ENCODE results near the gene HMOX1. TPM values are rescaled to one million over a fixed set of nuclear protein-coding genes. Genes with fewer than 3 reads are reported as not detected.

Gene HMOX1
- total RNA-seq, 4 donors from 2014 or later = 0.51 to 13.8 (median 8.5) TPM

DNA sequence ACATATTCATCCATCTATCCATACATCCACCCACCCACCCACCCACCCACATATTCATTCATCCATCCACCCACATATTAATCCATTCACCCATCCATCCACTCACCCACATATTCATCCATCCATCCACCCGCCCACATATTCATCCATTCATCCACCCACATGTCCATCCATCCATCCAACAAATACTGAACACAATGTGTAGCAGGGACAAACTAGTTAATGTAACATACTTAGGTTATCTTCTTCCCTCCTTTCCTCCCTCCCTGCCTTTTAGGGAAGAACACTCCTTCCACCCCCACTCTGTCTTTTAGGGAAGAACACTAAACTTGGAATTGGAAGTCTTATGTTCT is 58.4 kb downstream of the HMOX1 start:
- intact Hi-C loops (cut with DNase I; ENCODE audit: low total_unique reads) = no loop called here
- H3K4me3 ChIP-seq = no peak overlapping the region
- H3K36me3 ChIP-seq = no peaks in the 10 kb centered on the region
- H3K4me1 ChIP-seq = no peaks in the 10 kb centered on the region
- no peaks in the 10 kb centered on the region for H3K9me3 ChIP-seq
- H3K27me3 ChIP-seq = no peaks in the 10 kb centered on the region
- no peak overlapping the region for H3K27ac ChIP-seq
- DNase-seq = no peak
- TF ChIP-seq, protein P1, sequence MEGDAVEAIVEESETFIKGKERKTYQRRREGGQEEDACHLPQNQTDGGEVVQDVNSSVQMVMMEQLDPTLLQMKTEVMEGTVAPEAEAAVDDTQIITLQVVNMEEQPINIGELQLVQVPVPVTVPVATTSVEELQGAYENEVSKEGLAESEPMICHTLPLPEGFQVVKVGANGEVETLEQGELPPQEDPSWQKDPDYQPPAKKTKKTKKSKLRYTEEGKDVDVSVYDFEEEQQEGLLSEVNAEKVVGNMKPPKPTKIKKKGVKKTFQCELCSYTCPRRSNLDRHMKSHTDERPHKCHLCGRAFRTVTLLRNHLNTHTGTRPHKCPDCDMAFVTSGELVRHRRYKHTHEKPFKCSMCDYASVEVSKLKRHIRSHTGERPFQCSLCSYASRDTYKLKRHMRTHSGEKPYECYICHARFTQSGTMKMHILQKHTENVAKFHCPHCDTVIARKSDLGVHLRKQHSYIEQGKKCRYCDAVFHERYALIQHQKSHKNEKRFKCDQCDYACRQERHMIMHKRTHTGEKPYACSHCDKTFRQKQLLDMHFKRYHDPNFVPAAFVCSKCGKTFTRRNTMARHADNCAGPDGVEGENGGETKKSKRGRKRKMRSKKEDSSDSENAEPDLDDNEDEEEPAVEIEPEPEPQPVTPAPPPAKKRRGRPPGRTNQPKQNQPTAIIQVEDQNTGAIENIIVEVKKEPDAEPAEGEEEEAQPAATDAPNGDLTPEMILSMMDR (IDR thresholded peaks at IDR 0.05) = no peak
- no peak for TF ChIP-seq POLR2A (IDR thresholded peaks at IDR 0.05)

DNA sequence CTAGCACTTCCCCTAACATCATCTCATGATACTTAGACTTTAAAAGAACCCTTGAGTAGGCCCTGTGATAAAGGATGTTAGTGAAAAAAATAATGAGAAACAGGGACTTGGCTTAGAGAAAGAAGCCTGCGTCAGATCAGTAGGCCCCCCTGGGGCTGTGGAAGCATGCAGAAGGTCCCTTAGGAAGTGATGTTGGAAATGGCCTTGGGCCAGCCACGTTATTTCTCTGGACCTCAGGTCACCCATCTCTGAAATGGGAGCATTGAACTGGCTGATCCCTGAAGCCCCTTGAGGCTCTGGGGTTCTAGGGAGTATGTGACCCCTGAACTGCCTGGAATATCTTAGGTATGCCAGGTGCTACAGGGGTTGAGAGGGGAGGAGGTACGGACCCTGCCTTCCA is 59.2 kb downstream of the HMOX1 start:
- H3K27me3 ChIP-seq = no peaks in the 10 kb centered on the region
- no peaks in the 10 kb centered on the region for H3K9me3 ChIP-seq
- H3K4me3 ChIP-seq = no peak overlapping the region
- TF ChIP-seq, protein P1 (IDR thresholded peaks at IDR 0.05) = no peak
- TF ChIP-seq POLR2A (IDR thresholded peaks at IDR 0.05) = no peak
- H3K27ac ChIP-seq = no peak overlapping the region
- H3K36me3 ChIP-seq = no peaks in the 10 kb centered on the region
- no peaks in the 10 kb centered on the region for H3K4me1 ChIP-seq
- no peak for DNase-seq
- intact Hi-C loops (cut with DNase I; ENCODE audit: low total_unique reads) = no loop called here

DNA sequence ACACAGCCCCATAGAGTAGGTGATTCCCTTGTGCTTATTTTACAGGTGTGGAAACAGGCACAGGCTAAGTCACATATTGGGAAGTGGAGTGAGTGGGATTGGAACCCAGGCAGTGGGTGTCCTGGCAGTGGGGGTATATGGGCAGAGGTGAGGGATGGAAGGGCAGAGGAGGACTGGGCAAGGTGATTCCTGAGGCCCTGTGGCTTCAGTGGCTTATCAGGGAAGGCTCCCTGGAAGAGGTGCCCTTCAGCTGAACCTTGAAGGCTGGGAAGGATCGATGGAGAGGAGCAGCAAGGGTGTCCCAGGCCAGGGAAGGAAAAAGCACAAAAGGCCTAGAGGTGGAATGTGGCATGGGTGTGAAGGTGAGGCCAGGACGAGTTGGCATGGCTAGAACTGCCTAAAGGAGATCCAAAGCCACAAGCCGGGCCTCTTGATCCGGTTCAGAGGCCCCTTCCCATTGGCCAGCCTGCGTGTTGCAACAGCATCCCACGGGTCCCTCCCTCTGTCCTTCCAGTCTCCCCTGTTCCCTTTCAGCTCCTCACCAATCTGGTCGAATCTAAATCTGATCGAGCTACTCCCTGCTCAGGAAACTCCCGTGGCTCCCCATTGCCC is 60.7 kb downstream of the HMOX1 start:
- intact Hi-C loops (cut with DNase I; ENCODE audit: low total_unique reads) = no loop called here
- DNase-seq = no peak
- no peaks in the 10 kb centered on the region for H3K27me3 ChIP-seq

DNA sequence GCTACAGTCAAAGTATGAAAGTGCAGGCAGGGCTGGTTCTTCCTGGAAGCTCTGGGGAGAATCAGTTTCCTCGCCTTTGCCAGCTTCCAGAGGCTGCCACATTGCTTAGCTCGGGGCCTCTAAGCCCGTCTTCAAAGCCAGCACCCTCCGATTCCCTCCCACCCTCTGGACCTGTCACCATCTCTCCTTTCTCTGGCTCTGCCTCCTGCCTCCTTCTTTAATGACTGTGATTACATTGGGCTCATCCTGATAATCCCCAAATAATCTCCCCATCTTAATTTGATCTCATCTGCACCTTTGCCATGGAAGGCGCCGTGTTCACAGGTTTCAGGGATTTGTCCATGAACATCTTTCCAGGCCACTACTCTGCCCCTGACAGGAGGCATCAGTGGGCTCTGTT is 61.6 kb downstream of the HMOX1 start:
- H3K27ac ChIP-seq = no peak overlapping the region
- intact Hi-C loops (cut with DNase I; ENCODE audit: low total_unique reads) = no loop called here
- TF ChIP-seq POLR2A (IDR thresholded peaks at IDR 0.05) = no peak
- TF ChIP-seq, protein P1 (IDR thresholded peaks at IDR 0.05) = no peak

More for the DNA sequence above, 60.7 kb downstream of the HMOX1 start:
- H3K4me1 ChIP-seq = peaks cover 0 to under 1% of the 10 kb centered on the region in 2 donors
- no peaks in the 10 kb centered on the region for H3K9me3 ChIP-seq
- H3K27ac ChIP-seq = no peak overlapping the region
- TF ChIP-seq POLR2A (IDR thresholded peaks at IDR 0.05) = no peak
- TF ChIP-seq, protein P1 (IDR thresholded peaks at IDR 0.05) = no peak
- no peaks in the 10 kb centered on the region for H3K36me3 ChIP-seq
- no peak overlapping the region for H3K4me3 ChIP-seq

GRCh38 chr22:35443338-35443737 is 62.4 kb downstream of the HMOX1 start:
- intact Hi-C loops (cut with DNase I; ENCODE audit: low total_unique reads) = no loop called here
- Histone ChIP-seq H3K9me3 (no peaks in the 10 kb centered on the region), H3K36me3 (no peaks in the 10 kb centered on the region), H3K27ac (no peak overlapping the region), H3K4me3 (no peak overlapping the region), H3K27me3 (no peaks in the 10 kb centered on the region), H3K4me1 (peaks cover 0 to 5% of the 10 kb centered on the region in 2 donors)
- no peak for DNase-seq
- TF ChIP-seq, protein P1 (IDR thresholded peaks at IDR 0.05) = no peak
- TF ChIP-seq POLR2A (IDR thresholded peaks at IDR 0.05) = no peak

More for the DNA sequence above, 61.6 kb downstream of the HMOX1 start:
- H3K9me3 ChIP-seq = no peaks in the 10 kb centered on the region
- H3K4me1 ChIP-seq = peaks cover 0 to 5% of the 10 kb centered on the region in 2 donors
- H3K27me3 ChIP-seq = no peaks in the 10 kb centered on the region
- DNase-seq = no peak
- H3K4me3 ChIP-seq = no peak overlapping the region
- no peaks in the 10 kb centered on the region for H3K36me3 ChIP-seq

Small RNA genes lying within 50 kb of the gene (microRNA-seq; reads per million reads assigned to microRNA genes)
- gene MIR3909 (ENCODE audit: borderline microRNAs expressed, borderline replicate concordance) = not detected
- gene MIR6069 (ENCODE audit: borderline microRNAs expressed, borderline replicate concordance) = not detected

Small RNA genes lying within 50 kb of the gene (small RNA-seq; reads per million reads assigned to genes)
- gene MIR3909 = 0.24 reads per million
- gene MIR6069 = not detected

Other genes starting within 250 kb of the HMOX1 start
- 10 to 100 TPM; 15.1 to 29.6 (median 20.8) TPM for gene HMGXB4, start 123.6 kb upstream of the HMOX1 start, total RNA-seq
- gene TOM1, start 81.2 kb upstream of the HMOX1 start, total RNA-seq = 10 to 100 TPM; 21.3 to 66.7 (median 52.5) TPM
- 10 to 100 TPM; 15.9 to 60.6 (median 40.3) TPM for gene MCM5, start 19.0 kb downstream of the HMOX1 start, total RNA-seq
- 10 to 100 TPM in 1 of 4 donors, 1 to 10 TPM in 1, not detected in 2; 4.9 to 10.7 TPM for gene RASD2, start 159.7 kb downstream of the HMOX1 start, total RNA-seq
- 1 to 10 TPM in 2 of 4 donors, not detected in 2; 1.8 to 2.5 TPM for gene MB, start 236.2 kb downstream of the HMOX1 start, total RNA-seq

Measured in uterus (tissue), 4 donors.